KMS-11 (cell line): ENCODE results near the gene TREH.

Source experiments
- H2AFZ ChIP-seq: fragments of 200-600 bp; sonication (generic); 2 replicates; pipeline ENCODE4 v1.6.1; 2016; ENCODE audit warnings: antibody characterized with exemption, mixed run types, low read depth
- H3K27ac ChIP-seq: fragments of 200-600 bp; sonication (generic); 2 replicates; pipeline ENCODE4 v1.6.1; 2016; ENCODE audit warnings: mild to moderate bottlenecking, mixed run types
- H3K27me3 ChIP-seq: fragments of 200-600 bp; sonication (generic); 2 replicates; pipeline ENCODE4 v1.6.1; 2017; ENCODE audit warnings: mild to moderate bottlenecking, low read depth, mixed run types, moderate library complexity; ENCODE audit not compliant: insufficient read depth
- H3K36me3 ChIP-seq: fragments of 200-600 bp; sonication (generic); 2 replicates; pipeline ENCODE4 v1.6.1; 2017; ENCODE audit warnings: mild to moderate bottlenecking, mixed run types; ENCODE audit not compliant: insufficient read depth
- H3K4me1 ChIP-seq: fragments of 200-600 bp; sonication (generic); 2 replicates; pipeline ENCODE4 v1.6.1; 2016; ENCODE audit warnings: mild to moderate bottlenecking, low read depth, mixed run types; ENCODE audit not compliant: poor library complexity, severe bottlenecking
- H3K4me2 ChIP-seq: fragments of 200-600 bp; sonication (generic); 2 replicates; pipeline ENCODE4 v1.7.0; 2016; ENCODE audit warnings: mild to moderate bottlenecking, mixed run types
- H3K4me3 ChIP-seq: fragments of 200-600 bp; sonication (generic); IDR thresholded peaks from 2 replicates; pipeline ENCODE4 v1.6.1; 2017; ENCODE audit warnings: low read depth, low read length, mixed read lengths; ENCODE audit not compliant: insufficient read depth
- H3K79me2 ChIP-seq: fragments of 200-600 bp; sonication (generic); 2 replicates; pipeline ENCODE4 v1.6.1; 2016; ENCODE audit warnings: low read depth, mixed run types; ENCODE audit not compliant: insufficient read depth
- H3K9ac ChIP-seq: fragments of 200-600 bp; sonication (generic); 2 replicates; pipeline ENCODE4 v1.6.1; 2016; ENCODE audit warnings: mild to moderate bottlenecking, mixed run types
- H4K20me1 ChIP-seq: fragments of 200-600 bp; sonication (generic); 2 replicates; pipeline ENCODE4 v1.6.1; 2016; ENCODE audit warnings: mild to moderate bottlenecking, mixed run types; ENCODE audit not compliant: insufficient read depth
- TF ChIP-seq, protein P1 (sequence below): fragments of 200-600 bp; sonication (generic); conservative IDR thresholded peaks from 2 replicates; pipeline ENCODE4 v1.6.1; 2017; ENCODE audit warnings: low read depth, mild to moderate bottlenecking, antibody characterized with exemption, low read length, moderate library complexity, mixed read lengths

TREH gene

DNA sequence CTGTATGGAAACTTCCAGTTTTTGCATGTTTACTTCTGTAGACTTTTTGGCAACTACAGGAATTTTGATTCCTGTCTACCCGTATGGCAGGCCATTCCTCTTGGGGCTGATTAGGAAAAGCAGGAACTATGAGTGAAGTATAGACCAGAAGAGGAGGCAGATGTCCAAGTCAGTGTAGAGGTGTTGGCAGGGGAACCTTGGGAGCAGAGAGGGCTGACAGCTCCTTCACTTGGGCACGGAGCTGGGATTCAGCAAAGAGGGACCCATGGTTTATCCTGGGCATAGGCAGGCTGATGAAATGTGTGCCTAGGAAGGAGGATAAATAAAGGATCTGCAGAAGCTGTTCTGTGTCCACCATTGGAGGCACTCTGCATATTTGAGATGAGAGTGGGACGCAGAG is 33.1 kb downstream of the TREH start:
- Histone ChIP-seq H3K36me3 (no peaks in the 10 kb centered on the region), H3K4me1 (peaks cover 20% of the 10 kb centered on the region), H3K27me3 (no peaks in the 10 kb centered on the region), H3K4me3 (no peak overlapping the region), H4K20me1 (no peaks in the 10 kb centered on the region), H3K79me2 (no peaks in the 10 kb centered on the region), H3K27ac (no peak overlapping the region), H3K4me2 (no peak overlapping the region), H3K9ac (no peak overlapping the region), H2AFZ (no peak overlapping the region)
- TF ChIP-seq, protein P1, sequence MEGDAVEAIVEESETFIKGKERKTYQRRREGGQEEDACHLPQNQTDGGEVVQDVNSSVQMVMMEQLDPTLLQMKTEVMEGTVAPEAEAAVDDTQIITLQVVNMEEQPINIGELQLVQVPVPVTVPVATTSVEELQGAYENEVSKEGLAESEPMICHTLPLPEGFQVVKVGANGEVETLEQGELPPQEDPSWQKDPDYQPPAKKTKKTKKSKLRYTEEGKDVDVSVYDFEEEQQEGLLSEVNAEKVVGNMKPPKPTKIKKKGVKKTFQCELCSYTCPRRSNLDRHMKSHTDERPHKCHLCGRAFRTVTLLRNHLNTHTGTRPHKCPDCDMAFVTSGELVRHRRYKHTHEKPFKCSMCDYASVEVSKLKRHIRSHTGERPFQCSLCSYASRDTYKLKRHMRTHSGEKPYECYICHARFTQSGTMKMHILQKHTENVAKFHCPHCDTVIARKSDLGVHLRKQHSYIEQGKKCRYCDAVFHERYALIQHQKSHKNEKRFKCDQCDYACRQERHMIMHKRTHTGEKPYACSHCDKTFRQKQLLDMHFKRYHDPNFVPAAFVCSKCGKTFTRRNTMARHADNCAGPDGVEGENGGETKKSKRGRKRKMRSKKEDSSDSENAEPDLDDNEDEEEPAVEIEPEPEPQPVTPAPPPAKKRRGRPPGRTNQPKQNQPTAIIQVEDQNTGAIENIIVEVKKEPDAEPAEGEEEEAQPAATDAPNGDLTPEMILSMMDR = no peak

DNA sequence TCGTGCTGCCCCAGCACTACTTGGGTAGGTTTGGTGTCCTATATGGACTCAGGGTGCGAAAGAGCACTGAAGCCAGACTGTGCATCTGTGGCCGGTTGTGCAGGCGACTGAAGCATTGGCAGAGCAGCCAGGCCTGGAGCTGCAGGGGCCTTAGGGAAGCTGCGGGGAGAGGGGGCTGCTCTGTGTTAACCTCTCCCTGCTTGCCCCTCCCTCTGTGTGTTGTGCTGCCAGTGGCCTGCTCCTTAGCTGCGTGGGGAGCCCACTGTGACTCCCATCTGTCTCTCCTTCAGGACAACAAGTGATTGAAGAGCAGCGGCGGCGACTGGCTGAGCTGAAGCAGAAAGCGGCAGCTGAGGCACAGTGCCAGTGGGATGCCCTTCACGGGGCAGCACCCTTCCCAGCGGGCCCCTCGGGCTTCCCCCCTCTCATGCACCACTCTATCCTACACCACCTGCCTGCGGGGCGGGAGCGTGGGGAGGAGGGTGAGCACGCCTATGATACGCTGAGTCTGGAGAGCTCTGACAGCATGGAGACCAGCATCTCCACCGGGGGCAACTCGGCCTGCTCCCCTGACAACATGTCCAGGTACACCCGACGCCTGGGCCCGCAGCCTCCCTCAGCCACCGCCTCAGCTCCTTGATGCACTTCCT is 34.3 kb downstream of the TREH start:
- Histone ChIP-seq H3K4me2 (no peak overlapping the region), H3K27me3 (no peaks in the 10 kb centered on the region), H3K79me2 (no peaks in the 10 kb centered on the region), H3K4me1 (peaks cover 23% of the 10 kb centered on the region), H3K9ac (no peak overlapping the region), H3K27ac (no peak overlapping the region), H3K36me3 (no peaks in the 10 kb centered on the region), H2AFZ (no peak overlapping the region), H3K4me3 (no peak overlapping the region), H4K20me1 (no peaks in the 10 kb centered on the region)
- TF ChIP-seq, protein P1 = no peak

DNA sequence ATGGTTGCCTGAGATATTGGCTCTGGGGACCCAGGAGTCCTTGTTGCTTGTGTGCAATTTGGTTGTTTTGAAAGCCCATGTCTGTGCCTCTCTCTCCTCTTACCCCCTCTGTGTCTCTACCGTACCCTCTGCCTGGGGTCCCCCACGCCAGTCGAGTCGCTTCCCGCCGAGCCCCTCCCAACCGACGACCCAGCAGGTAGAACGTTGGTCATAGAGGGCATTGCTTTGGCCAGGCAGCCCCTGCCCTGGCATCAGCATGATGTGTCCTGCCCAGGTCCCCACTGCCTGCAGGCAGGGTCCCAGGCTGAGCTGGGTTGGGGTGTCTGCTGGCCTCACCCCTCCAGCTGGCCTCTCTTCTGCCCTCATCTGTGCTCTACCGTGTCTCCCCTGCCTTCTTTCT is 35.0 kb downstream of the TREH start:
- no peak overlapping the region for H3K4me2 ChIP-seq
- H3K36me3 ChIP-seq = no peaks in the 10 kb centered on the region

DNA sequence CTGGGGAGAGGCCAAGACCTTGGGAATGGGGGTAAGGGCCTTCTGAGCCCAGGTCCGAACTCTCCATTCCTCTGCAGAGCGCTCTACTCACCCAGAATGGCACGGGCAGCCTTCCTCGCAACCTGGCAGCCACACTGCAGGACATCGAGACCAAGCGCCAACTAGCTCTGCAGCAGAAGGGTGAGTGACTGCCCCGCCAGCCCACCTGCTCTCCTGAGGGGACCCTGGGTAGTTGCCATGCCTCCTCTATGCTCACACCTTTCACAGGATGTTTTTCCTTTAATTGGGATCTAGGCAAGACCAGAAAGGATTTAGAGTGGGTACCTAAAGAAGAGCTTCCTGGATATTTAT is 35.5 kb downstream of the TREH start:
- no peak overlapping the region for H3K27ac ChIP-seq
- H3K4me3 ChIP-seq = no peak overlapping the region
- H2AFZ ChIP-seq = no peak overlapping the region
- no peaks in the 10 kb centered on the region for H3K79me2 ChIP-seq
- no peaks in the 10 kb centered on the region for H4K20me1 ChIP-seq
- H3K27me3 ChIP-seq = no peaks in the 10 kb centered on the region
- H3K36me3 ChIP-seq = no peaks in the 10 kb centered on the region
- no peak overlapping the region for H3K9ac ChIP-seq
- H3K4me2 ChIP-seq = no peak overlapping the region
- TF ChIP-seq, protein P1 = no peak
- peaks cover 23% of the 10 kb centered on the region for H3K4me1 ChIP-seq

More for the DNA sequence above, 35.0 kb downstream of the TREH start:
- Histone ChIP-seq H3K9ac (no peak overlapping the region), H3K4me1 (peaks cover 23% of the 10 kb centered on the region), H3K79me2 (no peaks in the 10 kb centered on the region), H3K4me3 (no peak overlapping the region), H4K20me1 (no peaks in the 10 kb centered on the region), H3K27me3 (no peaks in the 10 kb centered on the region), H3K27ac (no peak overlapping the region), H2AFZ (no peak overlapping the region)
- TF ChIP-seq, protein P1 = no peak
